Lung (tissue), 12 donors: Measurements from ENCODE around the gene OBSCN. TPM values are rescaled to one million over a fixed set of nuclear protein-coding genes. Genes with fewer than 3 reads are reported as not detected.

Experiments
- ATAC-seq: fragments of 200-7000 bp; cut with Tn5 transposase; one replicate; pipeline ENCODE4 v1.9.1; 2020; ENCODE audit warnings: moderate number of reproducible peaks; ENCODE audit not compliant: insufficient read depth, low FRiP score
- DNase-seq, 3 donors: peaks; one replicate each; pipeline ENCODE4 v3.0.0-alpha.2; 2013 to 2017
- H3K27ac ChIP-seq, 2 donors: one replicate each; pipeline ENCODE4 v1.5.1; 2013; ENCODE audit warnings: mild to moderate bottlenecking in 2 of 2, moderate library complexity in 2 of 2, control low read depth in 1 of 2, inconsistent platforms in 1 of 2, low read depth in 1 of 2, low read length in 1 of 2
- H3K27me3 ChIP-seq, 3 donors: one replicate each; pipeline ENCODE4 v1.5.1; 2013; ENCODE audit warnings: low read length in 2 of 3; ENCODE audit not compliant: control insufficient read depth in 3 of 3, insufficient read depth in 3 of 3
- H3K36me3 ChIP-seq, 4 donors: one replicate each; pipeline ENCODE4 v1.5.1; 2013; ENCODE audit warnings: low read length in 4 of 4, mild to moderate bottlenecking in 1 of 4, moderate library complexity in 1 of 4; ENCODE audit not compliant: control insufficient read depth in 4 of 4, insufficient read depth in 4 of 4
- H3K4me1 ChIP-seq, 5 donors: one replicate each; pipeline ENCODE4 v1.5.1; 2013; ENCODE audit warnings: low read length in 5 of 5, mild to moderate bottlenecking in 2 of 5, moderate library complexity in 1 of 5; ENCODE audit not compliant: control insufficient read depth in 5 of 5, insufficient read depth in 5 of 5
- H3K4me3 ChIP-seq: one replicate; pipeline ENCODE4 v1.5.1; 2013; ENCODE audit warnings: mild to moderate bottlenecking, control low read depth, moderate library complexity
- H3K9ac ChIP-seq, 2 donors: one replicate each; pipeline ENCODE4 v1.5.1; 2013; ENCODE audit warnings: low read length in 2 of 2, control low read depth in 1 of 2; ENCODE audit not compliant: insufficient read depth in 1 of 2
- H3K9me3 ChIP-seq, 4 donors: one replicate each; pipeline ENCODE4 v1.5.1; 2013; ENCODE audit warnings: low read length in 3 of 4, mild to moderate bottlenecking in 1 of 4, moderate library complexity in 1 of 4; ENCODE audit not compliant: control insufficient read depth in 4 of 4, insufficient read depth in 3 of 4
- CTCF ChIP-seq: IDR thresholded peaks from 2 replicates; pipeline ENCODE4 v1.5.1; 2012; ENCODE audit warnings: mild to moderate bottlenecking; ENCODE audit errors: control extremely low read depth, extremely low read depth
- WGBS, 2 donors: extraction: QIAGEN DNeasy Blood & Tissue Kit; methylation state at CpG; one replicate each; pipeline ENCODE4 v1.1.7; 2013; 5-methylcytosine and 5-hydroxymethylcytosine counted together
- polyA plus RNA-seq, 2 donors: library from polyadenylated mRNA; stranded (reverse); fragments of 200-250 nt; gene quantifications; one replicate each; pipeline ENCODE4 v1.2.1, GENCODE V29; 2013
- total RNA-seq, 2 donors: library from RNA; depleted of rRNA in 1 of 2; stranded (reverse); fragments of >200 nt in 1 of 2; gene quantifications; one replicate each; pipeline ENCODE4 v1.2.1, GENCODE V29; 2014 to 2021
- donor health status: control.
- donor health status: control.
- donor health status: Bipolar disorder and iron deficiency.
- donor health status: healthy.
- donor health status: DM: yes; HTN: yes; CAD: no.

OBSCN gene
- total and polyA plus RNA-seq, 4 donors = 5.1 to 47.3 (median 25.4) TPM

DNA sequence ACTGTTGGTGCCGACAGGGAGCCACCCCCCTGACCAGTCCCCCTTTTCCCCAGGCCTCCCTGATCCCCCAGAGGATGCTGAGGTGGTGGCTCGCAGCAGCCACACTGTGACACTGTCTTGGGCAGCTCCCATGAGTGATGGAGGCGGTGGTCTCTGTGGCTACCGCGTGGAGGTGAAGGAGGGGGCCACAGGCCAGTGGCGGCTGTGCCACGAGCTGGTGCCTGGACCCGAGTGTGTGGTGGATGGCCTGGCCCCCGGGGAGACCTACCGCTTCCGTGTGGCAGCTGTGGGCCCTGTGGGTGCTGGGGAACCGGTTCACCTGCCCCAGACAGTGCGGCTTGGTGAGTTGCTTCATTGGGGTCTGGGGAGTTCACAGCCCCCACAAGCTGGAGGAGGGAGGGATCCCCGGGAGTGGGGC, 109.6 kb downstream of the OBSCN start:
- no peak for TF ChIP-seq CTCF
- Histone ChIP-seq H3K9me3 (peaks cover 0 to 7% (median 3%) of the 10 kb centered on the region in 4 donors), H3K4me1 (no peaks in the 10 kb centered on the region), H3K36me3 (peaks cover 7 to 43% (median 24%) of the 10 kb centered on the region in 4 donors), H3K4me3 (no peak overlapping the region), H3K27me3 (no peaks in the 10 kb centered on the region), H3K9ac (no peak overlapping the region), H3K27ac (no peak overlapping the region)
- DNase-seq (no peak), ATAC-seq (no peak)
- WGBS, 2 donors = 86 to 95% methylated on average over 14 of the region's 14 CpGs

DNA sequence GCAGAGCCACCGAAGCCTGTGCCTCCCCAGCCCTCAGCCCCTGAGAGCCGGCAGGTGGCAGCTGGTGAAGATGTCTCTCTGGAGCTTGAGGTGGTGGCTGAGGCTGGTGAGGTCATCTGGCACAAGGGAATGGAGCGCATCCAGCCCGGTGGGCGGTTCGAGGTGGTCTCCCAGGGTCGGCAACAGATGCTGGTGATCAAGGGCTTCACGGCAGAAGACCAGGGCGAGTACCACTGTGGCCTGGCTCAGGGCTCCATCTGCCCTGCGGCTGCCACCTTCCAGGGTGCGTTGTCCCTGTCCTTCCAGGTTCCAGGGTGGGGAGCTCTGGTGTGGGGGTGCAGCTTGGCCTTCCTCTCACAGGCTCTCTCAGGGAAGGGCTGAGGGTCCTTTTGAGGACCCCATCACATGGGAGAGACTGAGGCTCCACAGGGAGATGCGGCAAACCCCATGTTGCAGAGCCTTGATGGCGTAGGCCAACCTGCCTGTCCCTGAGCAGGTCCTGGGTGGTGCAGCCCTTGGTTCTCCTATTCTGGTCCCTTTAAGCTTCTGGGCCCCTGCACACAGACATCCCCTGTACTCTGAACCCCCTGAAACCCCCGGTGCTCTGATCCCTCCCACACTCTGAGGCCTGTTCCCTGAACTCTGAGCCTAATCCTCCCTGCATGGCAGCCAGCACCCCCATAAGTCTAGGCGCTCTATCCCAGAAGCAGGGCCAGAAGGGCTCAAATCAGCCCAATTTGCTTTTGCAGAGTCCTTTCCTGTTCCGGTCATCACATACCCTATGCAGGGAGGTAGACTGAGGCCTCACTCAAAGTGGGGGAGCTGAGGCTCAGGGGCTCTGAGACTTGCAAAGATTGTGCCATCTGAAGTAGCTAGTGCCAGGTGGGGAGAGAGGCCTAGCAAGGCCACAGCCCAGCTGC, 110.3 kb downstream of the OBSCN start:
- no peak for ATAC-seq
- DNase-seq = no peak
- no peak for TF ChIP-seq CTCF
- Histone ChIP-seq H3K4me3 (no peak overlapping the region), H3K27me3 (no peaks in the 10 kb centered on the region), H3K27ac (no peak overlapping the region), H3K9me3 (peaks cover 0 to 3% (median 1%) of the 10 kb centered on the region in 4 donors), H3K9ac (no peak overlapping the region), H3K4me1 (no peaks in the 10 kb centered on the region), H3K36me3 (peaks cover 10 to 39% (median 28%) of the 10 kb centered on the region in 4 donors)
- 89 to 96% methylated on average over 16 of the region's 16 CpGs for WGBS, 2 donors

- no peaks in the 10 kb centered on the region for H3K27me3 ChIP-seq
- peaks cover 10 to 46% (median 35%) of the 10 kb centered on the region in 4 donors for H3K36me3 ChIP-seq
- WGBS, 2 donors = 94 to 96% methylated on average over 15 of the region's 15 CpGs
- H3K9ac ChIP-seq = no peak overlapping the region
- no peak overlapping the region for H3K4me3 ChIP-seq
- no peak for ATAC-seq
- no peaks in the 10 kb centered on the region for H3K4me1 ChIP-seq
- DNase-seq = no peak
- H3K27ac ChIP-seq = no peak overlapping the region
- H3K9me3 ChIP-seq = peaks cover 0 to 6% (median 2%) of the 10 kb centered on the region in 4 donors
- no peak for TF ChIP-seq CTCF
These were observed 111.0 kb downstream of the OBSCN start for GRCh38 chr1:228318823-228319241.
